HG03095 (cell line): ENCODE data around the gene ANKRD62.
"Not testable (repeated sequence)": the region's sequence is repeated elsewhere in the genome, so short reads cannot be mapped to it uniquely, and the experiment has no call there.

Source experiments
- ATAC-seq: cut with Tn5 transposase; IDR thresholded peaks from one replicate; pipeline ENCODE4 v1.9.1; 2021; ENCODE audit warnings: moderate library complexity; ENCODE audit not compliant: unreplicated experiment

ANKRD62 gene

DNA sequence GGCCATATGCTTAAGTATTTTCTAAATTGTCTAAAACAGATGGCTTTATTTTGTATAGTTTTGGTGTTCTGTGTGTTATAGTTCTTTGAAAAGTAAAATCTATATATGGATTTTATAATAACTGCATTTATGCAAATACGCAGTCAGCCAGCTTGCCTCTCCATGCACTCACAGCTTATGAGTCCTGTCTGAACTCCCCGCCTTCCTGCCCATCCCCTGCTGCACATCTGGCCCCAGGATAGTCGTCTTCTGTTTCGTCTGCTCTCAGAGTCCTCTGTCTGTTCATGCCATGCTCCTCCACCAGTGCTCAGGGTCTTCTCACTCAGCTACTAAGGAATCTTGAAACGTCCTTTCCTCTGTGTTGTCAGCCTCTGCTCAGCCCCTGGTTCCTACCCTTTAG is 28.2 kb upstream of the ANKRD62 start:
- no peak for ATAC-seq

DNA sequence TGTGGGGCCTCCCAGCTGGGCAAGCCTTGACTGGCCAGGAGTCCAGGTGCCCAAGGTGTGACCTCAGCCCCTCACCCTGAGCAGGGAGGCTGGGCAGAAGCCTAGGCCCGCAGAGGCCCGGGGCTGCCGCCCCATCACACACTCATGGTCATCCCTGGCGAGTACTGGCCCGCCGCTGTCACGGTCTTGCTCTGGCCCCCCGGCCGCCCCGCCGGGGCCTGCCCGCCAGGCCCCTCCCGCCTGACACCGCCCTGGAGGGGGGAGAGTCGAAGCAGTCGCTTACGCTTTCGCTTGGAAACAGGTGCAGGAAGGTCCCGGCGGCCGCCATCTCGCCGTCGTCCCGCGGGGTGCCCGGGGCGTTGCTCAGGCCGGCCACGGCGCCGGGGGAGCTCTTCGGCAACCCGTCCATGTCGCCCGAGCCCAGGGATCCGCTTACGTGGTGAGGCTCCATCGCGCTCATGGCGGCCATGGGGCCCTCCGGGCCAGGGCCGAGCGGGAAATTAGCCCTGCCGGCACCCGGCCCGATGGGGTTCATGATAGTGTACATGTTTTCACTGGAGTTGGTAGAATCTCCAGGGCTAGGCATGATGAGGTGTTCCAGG is 26.6 kb upstream of the ANKRD62 start:
- ATAC-seq = no peak

DNA sequence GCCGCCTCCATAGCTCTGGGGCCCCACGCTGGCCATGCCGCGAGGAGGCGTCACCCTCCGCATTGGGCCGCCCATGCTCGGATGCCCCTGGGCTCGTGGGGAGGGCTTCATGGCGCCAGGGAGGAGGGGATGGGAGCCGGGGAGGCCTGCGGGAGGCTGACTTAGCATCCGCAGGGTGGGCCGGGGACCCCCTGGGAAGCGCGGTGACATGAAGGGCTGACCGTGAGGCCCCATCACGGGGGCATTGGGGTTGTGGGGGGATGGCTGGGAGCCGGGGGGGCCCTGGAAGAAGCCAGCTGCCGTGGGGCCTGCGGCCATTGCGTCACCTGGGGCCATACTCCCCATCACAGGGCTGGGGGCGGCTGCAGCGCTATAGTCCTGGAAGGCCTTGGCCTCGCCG is 26.0 kb upstream of the ANKRD62 start:
- no peak for ATAC-seq

DNA sequence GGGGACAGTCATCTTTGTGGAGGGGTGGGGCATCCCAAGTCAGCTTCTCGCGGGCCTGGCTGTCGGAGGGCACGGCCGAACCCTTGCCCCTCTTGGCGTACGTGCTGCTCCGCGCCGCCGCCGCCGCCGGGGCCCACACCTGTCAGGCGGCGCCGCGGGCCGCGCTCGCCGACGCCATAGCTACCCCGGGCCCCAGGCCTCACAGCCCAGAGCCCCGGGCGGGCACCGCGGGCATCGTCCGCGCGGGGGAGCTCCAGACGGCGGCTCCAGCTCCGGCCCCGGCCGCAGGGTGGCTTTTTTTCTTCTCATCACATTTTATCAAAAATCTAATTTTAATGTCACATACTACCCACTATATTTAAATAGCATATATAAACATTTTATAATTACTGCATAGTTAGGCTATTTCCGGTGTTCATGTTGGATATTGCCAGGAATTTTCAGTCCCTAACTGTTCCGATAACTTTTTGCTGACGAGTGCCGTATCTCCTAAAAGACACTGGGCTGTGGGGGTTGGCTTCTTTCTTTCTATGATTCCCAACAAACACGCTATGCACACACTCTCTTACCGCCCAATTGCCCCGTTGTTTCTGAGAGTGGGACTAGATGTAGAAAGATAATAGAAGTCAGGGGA is 25.2 kb upstream of the ANKRD62 start:
- ATAC-seq = not testable (repeated sequence)

DNA sequence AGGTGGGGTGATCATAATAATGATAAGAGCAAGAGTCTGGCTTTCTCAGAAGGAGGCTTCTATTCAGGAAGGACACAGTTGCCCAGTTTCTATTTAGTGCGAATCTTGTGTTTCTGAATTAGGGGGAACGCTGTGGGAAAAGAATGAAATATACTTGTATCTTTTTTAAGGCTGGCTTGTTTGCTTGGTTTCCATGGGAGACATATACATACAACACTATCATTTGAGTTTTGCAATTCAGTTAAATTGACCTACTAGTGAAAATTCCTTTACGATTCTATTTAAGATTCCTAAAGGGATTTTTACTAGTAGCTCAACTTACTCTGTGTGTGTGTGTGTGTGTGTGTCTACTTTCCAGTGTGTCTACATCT is 24.7 kb upstream of the ANKRD62 start:
- ATAC-seq = no peak

DNA sequence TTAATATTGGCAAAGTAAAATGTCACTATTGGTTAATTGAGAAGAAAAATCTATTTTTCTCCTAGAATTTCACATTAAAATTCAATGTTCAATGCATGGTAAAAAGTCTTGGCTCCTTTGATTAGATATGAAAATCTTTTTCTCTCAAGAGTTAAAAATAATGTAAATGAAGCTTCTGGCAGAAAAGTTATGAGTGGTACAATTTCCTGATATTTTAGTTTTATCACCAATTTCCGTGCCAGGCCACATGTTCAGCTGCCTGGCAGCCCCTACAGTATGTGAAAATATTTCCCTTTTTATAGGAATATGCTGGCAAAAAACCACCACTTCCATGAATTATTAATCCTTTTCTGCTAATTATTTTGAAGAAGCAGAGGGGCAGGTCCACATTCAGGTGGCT is 22.6 kb upstream of the ANKRD62 start:
- ATAC-seq = not testable (repeated sequence)

DNA sequence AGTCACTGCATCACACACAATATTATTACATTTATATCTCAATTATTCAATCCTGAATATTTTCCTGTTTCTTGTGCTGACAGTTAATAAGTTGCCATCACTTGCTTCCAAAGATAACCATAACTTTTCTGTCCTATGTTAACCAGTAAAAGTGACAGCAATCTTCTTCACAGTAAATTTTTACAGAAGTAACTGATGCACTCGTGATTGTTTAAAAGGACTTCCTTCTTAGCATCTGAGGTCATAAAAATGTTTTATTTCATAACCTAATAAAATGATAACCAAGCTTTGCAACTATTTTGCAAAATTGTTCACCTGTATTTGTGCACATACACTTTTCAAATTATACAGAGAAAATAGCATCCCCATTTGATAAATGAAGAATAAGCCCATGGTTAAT is 20.6 kb upstream of the ANKRD62 start:
- no peak for ATAC-seq

DNA sequence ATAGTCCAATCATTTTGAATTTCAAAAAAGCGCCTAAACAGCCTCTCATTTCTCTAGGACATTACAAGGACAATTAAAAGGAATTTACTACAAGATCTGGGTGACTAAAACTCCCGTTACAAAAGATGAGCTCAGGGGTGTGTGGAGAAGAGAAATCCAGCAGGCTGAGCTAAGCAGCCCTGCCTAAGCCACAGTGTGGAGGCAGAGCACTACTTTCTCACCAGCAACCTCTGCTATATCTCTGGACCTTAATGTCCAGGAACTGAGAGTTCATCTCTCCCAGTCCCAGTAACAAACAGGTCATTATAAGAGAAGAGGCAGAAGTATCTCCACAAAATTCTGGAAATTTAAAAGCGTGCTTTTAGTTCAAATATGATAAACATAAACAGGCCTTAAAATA is 18.9 kb upstream of the ANKRD62 start:
- ATAC-seq = no peak

DNA sequence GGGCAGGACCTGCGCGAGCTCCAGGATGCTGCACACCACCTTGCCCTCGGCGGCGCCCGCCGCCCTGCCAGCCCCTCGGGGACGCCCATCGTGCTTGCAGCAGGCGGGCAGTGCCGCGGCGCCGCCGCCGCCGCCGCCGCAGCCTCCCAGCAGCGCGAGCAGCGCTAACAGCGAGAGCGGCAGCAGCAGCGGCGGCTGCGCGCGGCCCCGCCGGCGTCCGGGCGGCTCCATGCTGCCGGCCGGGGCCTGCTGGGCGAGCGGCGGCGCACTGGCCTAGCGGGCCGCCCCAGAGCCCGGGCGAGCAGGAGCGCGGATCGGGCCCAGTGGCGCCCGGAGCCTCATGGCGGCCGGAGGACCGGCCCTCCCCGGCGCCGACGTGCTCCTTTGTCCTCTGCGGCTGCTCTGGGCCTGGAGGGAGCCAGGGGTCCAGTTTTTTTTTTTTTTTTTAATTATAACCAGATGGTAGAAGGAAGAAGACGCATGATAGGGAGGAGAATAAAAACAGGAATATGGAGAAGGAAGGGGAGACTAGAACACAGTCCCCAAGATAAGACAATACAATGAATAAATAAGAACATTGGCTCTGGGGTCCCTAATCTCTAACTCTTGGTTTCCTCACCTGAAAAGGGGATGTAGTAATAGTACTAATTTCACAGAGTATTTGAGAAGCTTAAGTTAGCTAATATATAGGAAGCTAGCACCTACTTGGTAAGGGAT is 17.1 kb upstream of the ANKRD62 start:
- no peak for ATAC-seq

DNA sequence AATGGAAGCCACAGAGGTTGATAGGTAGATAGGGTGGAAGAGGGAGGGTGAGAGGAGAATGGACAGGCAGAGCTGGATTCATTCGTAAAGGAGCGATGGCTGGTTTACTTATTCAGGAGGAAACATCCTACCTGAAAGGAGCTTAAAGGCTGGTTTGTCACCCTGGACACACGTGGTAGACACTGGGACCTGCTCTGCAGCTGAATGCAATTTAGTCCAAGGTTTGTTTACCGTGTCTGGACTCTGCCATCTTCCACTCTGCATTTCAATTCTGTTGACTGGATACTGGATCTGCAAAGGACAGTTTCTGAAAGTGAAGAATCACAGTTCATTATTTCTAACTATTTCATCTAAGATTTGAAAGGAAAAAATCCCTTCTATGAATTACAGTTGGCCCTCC is 15.6 kb upstream of the ANKRD62 start:
- ATAC-seq = not testable (repeated sequence)

DNA sequence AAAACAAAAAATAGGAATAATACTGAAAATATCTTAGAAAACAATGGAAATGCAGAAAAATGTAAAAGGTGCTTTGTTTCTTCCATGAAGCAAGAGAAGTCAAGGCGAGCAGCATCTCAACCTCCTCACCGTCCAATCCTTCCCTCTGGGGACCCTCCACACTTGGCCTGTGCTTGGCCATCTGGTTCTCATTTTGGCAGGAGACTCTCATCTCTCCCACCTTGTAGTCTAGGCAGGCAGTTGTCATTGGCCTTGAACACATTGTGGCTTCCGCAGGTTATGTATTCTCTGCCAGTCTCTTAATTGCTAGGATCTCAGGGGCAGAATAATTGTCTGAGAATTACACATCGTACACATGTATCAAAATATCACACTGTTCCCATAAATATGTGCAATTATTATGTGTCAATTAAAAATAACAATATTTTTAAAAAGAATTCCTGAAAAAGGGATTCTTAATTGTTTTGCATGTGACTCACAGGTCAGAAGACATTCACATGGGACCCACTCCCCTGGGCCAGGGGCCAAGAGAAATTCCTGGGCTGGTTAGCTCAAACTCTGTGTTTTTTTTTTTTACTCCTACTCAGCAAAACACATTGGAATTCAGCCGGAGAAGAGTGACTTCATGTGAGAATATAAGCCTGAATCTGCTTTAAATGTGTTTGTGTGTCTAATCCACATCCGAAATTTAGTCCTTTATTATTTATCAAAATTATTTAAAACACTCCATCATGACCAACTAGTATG is 14.0 kb upstream of the ANKRD62 start:
- no peak for ATAC-seq

DNA sequence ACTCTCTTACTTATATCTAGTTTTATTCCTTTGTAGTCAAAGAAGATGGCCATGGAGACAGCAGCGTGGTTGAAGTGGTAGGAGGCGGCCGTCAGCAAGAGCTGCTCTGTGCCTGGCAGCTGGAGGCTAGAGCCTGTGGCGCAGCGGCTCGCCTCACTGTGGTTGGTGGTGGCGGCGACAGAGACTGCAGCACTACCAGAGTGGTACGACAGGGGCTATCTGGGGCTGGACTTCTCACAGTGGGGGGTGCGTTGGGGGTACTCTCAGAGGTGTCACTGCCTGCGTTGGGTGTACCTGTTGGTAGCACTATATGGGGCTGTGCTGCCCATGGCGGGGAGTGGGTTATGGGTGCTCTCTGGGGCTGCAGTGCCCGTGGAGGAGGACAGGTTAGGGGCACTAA is 8.5 kb upstream of the ANKRD62 start:
- no peak for ATAC-seq

DNA sequence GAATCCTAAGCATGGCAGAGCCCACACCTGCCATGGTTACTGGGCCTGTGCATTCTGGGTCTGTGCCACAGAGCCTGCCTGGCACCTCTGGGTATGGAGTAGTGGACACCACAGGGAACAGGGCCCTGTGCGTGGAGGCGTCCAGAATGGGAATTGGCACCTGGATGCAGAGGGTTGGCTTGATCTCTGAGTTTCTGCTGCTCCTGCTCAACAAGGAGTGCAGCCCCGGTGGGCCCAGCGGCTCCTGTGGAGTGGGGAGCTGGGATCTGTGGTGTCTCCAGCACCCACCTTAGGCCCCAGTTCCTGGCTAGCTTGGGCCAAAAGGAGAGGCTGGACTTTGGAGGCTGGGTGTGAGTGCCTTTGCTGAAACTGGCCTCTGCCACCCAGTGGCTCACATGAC is 7.9 kb upstream of the ANKRD62 start:
- no peak for ATAC-seq

DNA sequence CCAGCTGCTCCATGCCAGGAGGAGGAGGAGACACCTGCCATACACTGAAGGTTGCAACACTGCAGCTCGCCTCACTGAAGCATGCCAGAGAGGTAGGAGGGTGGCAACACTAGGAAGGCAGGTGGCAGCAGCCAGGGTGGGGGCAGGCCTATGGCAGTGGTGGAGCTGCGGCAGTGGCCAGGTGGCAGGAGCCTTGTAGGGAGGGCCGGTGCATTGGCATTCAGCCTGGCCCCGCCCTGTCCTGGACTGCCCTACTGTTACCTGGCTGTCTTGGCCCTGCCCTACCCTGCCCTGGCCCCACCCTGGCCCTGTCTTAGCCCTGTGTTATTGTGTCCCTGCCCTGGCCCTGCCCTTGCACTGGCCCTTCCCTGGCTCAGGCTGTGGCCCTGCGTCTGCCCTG is 7.4 kb upstream of the ANKRD62 start:
- ATAC-seq = no peak

DNA sequence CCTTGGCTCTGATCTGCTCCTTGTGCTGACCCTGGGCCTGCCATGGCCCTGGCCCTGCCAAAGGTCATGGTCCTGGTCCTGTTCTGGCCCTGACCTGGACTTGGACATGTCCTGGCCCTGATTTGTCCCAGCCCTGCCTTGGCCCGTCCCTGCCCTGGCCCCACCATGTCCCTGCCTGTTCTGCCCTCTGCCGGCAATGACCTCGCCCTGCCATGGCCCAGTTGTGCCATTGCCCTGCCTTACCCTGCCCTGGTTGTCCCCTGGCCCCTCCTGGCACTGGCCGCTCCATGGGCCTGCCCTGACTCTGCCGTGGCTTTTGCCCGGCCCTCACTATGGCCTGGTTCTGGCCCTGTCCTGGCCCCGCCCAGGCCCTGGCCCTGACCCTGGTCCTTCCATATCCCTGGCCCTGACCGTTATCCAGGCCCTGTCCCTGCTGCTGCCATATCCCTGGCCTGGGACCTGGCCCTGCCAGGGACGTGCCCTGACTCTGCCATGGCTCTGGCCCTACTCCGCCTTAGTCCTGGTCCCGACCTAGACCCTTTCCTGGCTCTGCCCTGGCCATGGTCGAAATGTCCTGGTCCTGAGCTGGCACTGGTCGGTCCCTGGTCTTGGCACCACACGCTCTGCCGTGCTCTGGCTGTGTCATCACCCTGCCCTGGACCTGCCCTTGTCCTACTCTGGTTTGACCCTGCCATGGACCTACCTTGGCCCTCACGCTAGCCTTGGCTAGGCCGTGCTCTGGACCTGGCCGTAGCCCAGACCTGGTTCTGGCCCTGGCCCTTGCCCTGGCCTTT is 6.8 kb upstream of the ANKRD62 start:
- no peak for ATAC-seq

DNA sequence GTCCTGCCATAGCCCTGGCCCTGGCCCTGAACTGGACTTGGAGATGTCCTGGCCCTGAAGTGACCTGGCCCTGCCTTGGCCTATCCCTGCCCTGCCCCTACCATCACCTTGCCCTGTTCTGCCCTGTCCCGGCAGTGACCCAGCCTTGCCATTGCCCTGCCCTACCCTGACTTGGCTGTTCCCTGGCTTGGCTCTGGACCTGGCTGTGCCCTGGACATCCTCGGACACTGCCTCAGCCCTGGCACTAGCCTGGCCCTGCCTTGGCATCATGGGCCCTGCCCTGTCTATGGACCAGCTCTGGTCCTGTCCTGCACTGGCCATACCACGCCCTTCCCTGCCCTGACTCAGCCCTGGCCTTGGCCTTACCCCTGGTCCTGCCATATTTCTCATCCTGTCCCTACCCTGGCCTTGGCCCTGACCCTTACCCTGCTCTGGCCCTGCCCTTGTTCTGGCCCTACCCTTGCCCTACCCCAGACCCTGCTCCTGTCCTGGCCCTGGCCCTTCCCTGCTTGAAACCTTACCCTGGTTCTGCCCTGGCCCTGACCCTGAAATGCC is 6.1 kb upstream of the ANKRD62 start:
- no peak for ATAC-seq

DNA sequence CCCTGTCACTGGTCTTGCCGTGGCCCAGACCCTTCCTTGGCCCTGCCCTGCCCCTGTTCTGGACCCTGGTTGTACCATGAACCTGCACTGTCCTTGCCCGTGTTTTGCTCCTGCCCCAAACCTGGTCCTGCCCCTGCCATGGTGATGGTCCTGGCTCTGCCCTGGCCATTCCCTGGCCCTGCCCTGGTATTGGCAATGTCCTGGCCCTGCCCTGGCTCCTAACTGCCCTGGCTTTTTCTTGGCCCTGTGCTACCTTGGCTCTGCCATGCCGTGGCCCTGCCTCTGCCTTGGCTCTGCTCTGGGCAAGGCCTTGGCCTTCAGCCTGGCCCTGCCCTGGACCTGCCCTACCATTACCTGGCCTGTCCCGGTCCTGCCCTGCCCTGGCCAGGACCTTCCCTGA is 5.5 kb upstream of the ANKRD62 start:
- ATAC-seq = no peak

DNA sequence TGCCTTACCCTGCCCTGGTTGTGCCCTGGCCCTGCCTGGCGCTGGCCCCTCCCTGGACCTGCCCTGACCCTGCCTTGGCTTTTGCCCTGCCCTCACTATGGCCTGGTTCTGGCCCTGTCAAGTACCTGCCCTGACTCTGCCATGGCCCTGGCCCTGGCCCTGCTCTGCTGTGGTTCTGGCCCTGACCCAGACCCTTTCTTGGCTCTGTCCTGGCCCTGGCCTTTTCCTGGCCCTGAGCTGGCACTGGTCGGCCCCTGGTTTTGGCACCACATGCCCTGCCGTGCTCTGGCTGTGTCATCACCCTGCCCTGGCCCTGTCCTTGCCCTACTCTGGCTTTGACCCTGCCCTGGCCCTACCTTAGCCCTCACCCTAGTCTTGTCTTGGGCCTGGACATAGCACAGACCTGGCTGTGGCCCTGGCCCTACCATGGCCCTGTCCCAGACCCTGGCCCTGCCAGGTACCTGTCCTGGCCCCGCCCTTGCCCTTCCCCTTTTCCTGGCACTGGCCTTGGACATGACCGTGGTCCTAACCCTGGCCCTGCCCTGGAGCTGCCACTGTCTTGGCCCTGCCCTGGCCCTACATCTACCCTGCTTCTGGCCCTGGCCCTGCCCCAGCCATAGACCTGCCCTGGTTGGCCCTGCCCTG is 4.8 kb upstream of the ANKRD62 start:
- no peak for ATAC-seq

DNA sequence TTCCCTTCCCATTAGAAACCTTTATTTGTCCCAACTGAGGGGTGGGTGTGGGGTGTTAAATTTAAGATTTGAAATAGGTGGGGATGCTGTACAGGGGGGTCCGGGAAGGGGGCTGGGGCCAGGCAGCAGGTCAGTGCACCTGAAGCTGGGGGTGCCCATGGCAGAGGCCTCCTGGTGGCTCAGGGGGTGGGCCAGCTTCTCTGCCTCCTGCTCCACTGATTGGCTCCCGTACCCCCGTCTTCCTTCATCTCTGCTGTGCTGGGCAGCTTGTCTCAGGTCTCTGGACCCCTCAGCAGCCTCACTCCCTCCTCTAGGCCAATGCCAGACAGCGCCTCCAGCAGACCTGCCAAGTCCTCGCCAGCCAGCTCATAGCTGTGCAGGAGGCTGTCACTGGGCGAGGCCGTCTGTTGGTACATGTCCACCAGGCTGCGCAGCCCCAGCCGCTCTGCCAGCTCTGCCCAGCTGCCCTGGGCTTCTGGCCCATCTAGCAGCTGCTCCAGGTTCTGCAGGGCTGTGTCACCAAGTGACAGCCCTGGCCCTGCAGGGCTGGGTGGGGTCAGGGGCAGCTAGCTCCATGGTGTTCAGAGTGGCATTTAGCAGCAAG is 2.0 kb upstream of the ANKRD62 start:
- ATAC-seq = no peak
